SU-DHL-6 (cell line): ENCODE data around the gene MCTP1.

Experiments
- H2AFZ ChIP-seq: fragments of 200-600 bp; sonication (generic); 2 replicates; pipeline ENCODE4 v1.6.1; 2014; ENCODE audit warnings: low read depth, mild to moderate bottlenecking, moderate library complexity, mixed read lengths, antibody characterized with exemption, low read length; ENCODE audit not compliant: severe bottlenecking
- H3F3A ChIP-seq: fragments of 200-600 bp; shearing (Covaris generic); 2 replicates; pipeline ENCODE4 v1.6.0; 2016; ENCODE audit warnings: antibody characterized with exemption, mild to moderate bottlenecking; ENCODE audit not compliant: insufficient read depth
- H3K27ac ChIP-seq: fragments of 200-600 bp; sonication (generic); 2 replicates; pipeline ENCODE4 v1.5.1; 2016; ENCODE audit warnings: low read depth, mild to moderate bottlenecking, low read length, moderate library complexity, mixed read lengths
- H3K27me3 ChIP-seq: fragments of 200-600 bp; sonication (generic), shearing (Covaris generic); 2 replicates; pipeline ENCODE4 v1.6.0; 2014; ENCODE audit warnings: mild to moderate bottlenecking, low read length
- H3K36me3 ChIP-seq: fragments of 200-600 bp; sonication (generic); 2 replicates; pipeline ENCODE4 v1.6.1; 2014; ENCODE audit warnings: mild to moderate bottlenecking, low read length, mixed read lengths
- H3K4me2 ChIP-seq: fragments of 300-600, 200-600 bp; shearing (Covaris generic), sonication (generic); 2 replicates; pipeline ENCODE4 v1.6.0; 2014; ENCODE audit warnings: low read length, low read depth, mild to moderate bottlenecking; ENCODE audit not compliant: poor library complexity, severe bottlenecking
- H3K4me3 ChIP-seq: fragments of 200-600 bp; sonication (generic); 2 replicates; pipeline ENCODE4 v1.5.1; 2014; ENCODE audit warnings: antibody characterized with exemption, low read length, mild to moderate bottlenecking, mixed read lengths; ENCODE audit not compliant: insufficient read depth, poor library complexity, severe bottlenecking
- H3K79me2 ChIP-seq: fragments of 200-600 bp; sonication (generic); 2 replicates; pipeline ENCODE4 v1.6.1; 2014; ENCODE audit warnings: mild to moderate bottlenecking, low read length, moderate library complexity; ENCODE audit not compliant: insufficient read depth
- H3K9ac ChIP-seq: fragments of 200-600 bp; sonication (generic); 2 replicates; pipeline ENCODE4 v1.7.0; 2014; ENCODE audit warnings: mild to moderate bottlenecking, low read length
- H3K9me2 ChIP-seq: fragments of 200-600 bp; sonication (generic); replicated peaks from 2 replicates; pipeline ENCODE4 v1.6.1; 2014; ENCODE audit warnings: low read length; ENCODE audit not compliant: insufficient read depth
- H3K9me3 ChIP-seq: fragments of 200-600 bp; sonication (generic); 2 replicates; pipeline ENCODE4 v1.6.1; 2014; ENCODE audit warnings: low read length, mixed read lengths; ENCODE audit not compliant: insufficient read depth
- H4K20me1 ChIP-seq: fragments of 200-600 bp; sonication (generic); 2 replicates; pipeline ENCODE4 v1.6.1; 2014; ENCODE audit warnings: low read depth, mild to moderate bottlenecking, antibody characterized with exemption, low read length, moderate library complexity, mixed read lengths
- EZH2phosphoT487 ChIP-seq: fragments of 200-600 bp; sonication (generic), shearing (Covaris generic); conservative IDR thresholded peaks from 2 replicates; pipeline ENCODE4 v1.6.1; 2018; ENCODE audit warnings: mild to moderate bottlenecking, antibody characterized with exemption, low read length, moderate library complexity, mixed read lengths
- TF ChIP-seq, protein P1 (sequence below): fragments of 200-600 bp; sonication (generic); IDR thresholded peaks from one replicate; pipeline ENCODE4 v1.5.1; 2017; ENCODE audit warnings: antibody characterized with exemption, mild to moderate bottlenecking, low read length, moderate library complexity; ENCODE audit not compliant: insufficient read depth, poor library complexity, severe bottlenecking

Gene MCTP1

DNA sequence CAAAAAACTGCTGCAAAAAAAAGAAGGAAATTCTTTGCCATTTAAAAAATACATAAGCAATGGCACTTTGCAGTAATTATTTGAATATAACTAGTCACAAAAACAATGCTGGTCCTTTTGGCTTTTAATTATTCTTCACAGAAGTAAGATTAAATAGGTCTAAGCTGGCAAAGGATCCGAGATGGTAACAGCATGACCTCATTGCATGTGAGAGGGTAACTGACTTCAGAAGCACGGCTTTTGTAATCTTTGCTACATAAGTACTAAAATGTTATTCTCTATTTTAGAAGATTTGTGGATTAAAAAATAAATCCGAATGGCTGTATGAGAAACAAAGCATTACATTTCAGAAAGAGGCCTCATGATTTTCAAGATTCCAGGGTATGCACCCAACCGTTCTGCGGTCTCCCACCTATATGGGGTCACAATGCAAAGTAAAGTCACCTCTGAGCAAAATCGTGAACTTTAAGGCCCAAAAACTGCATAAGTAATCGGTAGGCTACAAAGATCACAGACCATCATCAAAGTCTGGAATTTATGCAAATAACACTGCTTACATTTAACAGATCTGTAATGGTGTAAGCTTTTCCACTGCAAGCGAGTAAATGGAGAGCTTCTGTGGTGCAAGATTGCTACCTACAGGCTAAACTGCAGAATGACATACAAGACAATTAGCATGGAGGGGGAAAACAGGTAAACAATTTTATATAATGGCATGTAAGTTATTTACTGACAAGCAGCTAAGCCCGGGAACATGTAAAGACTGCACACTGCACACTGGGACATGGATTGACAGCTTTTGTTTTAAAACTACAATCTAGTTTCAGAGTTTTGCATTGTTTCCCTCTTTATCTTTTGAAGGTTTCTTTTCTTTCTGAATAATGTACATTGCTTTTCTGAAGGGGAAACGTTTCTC lies 434.8 kb downstream of the MCTP1 start:
- Histone ChIP-seq H3K4me2 (no peak overlapping the region), H3K27me3 (no peaks in the 10 kb centered on the region), H3K4me3 (no peak overlapping the region), H3F3A (no peaks in the 10 kb centered on the region), H3K9ac (no peak overlapping the region), H3K9me2 (no peaks in the 10 kb centered on the region), H3K27ac (no peak overlapping the region), H3K9me3 (no peaks in the 10 kb centered on the region), H2AFZ (no peak overlapping the region), H3K79me2 (no peaks in the 10 kb centered on the region), H3K36me3 (no peaks in the 10 kb centered on the region), H4K20me1 (no peaks in the 10 kb centered on the region)
- TF ChIP-seq, protein P1, sequence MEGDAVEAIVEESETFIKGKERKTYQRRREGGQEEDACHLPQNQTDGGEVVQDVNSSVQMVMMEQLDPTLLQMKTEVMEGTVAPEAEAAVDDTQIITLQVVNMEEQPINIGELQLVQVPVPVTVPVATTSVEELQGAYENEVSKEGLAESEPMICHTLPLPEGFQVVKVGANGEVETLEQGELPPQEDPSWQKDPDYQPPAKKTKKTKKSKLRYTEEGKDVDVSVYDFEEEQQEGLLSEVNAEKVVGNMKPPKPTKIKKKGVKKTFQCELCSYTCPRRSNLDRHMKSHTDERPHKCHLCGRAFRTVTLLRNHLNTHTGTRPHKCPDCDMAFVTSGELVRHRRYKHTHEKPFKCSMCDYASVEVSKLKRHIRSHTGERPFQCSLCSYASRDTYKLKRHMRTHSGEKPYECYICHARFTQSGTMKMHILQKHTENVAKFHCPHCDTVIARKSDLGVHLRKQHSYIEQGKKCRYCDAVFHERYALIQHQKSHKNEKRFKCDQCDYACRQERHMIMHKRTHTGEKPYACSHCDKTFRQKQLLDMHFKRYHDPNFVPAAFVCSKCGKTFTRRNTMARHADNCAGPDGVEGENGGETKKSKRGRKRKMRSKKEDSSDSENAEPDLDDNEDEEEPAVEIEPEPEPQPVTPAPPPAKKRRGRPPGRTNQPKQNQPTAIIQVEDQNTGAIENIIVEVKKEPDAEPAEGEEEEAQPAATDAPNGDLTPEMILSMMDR, result peak; percentile 30
- no peak for TF ChIP-seq EZH2phosphoT487

DNA sequence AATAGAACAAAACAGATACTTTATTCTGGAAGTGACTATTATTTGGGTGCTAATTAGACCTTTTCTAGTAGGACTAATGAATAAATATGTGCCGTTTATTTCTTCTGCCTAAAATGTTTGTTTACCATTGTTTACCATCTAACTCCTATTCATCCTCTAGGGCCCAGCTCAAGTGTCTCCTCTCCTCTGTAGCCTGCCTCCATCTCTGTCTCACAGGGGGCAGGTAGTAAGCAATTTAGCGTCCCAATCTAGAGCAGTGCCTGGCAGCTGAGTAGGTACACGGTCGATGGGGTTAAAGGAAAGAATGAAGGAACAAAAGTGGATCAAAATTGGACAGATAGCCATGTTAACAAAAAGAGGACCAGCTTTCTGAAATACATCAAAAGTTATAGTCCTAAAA lies 435.6 kb downstream of the MCTP1 start:
- Histone ChIP-seq H4K20me1 (no peaks in the 10 kb centered on the region), H3K27ac (no peak overlapping the region), H3K36me3 (no peaks in the 10 kb centered on the region), H3K4me2 (no peak overlapping the region), H3K27me3 (no peaks in the 10 kb centered on the region), H3K9ac (no peak overlapping the region), H3K9me3 (no peaks in the 10 kb centered on the region), H2AFZ (no peak overlapping the region), H3K4me3 (no peak overlapping the region), H3K79me2 (no peaks in the 10 kb centered on the region), H3K9me2 (no peaks in the 10 kb centered on the region), H3F3A (no peaks in the 10 kb centered on the region)
- TF ChIP-seq EZH2phosphoT487, result no peak
- TF ChIP-seq, protein P1, result no peak

DNA sequence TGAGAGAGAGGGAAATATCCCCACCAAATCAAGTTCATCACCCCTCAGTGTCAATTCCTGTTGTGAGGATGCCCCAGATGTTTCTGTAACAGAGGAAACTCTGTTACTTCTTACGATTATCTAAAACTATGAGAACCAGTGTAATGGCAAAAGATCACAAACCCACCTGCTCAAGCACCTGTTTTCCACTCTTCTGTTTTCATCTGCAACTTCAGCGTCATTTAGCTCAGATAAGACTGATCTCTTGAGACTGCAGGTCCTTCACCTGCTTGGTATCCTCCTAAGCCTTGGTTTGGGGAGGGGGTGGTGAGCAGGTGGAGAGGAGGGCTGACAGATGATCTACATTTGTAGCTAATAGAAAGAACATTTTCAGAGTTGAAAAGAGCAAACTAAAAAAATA lies 437.2 kb downstream of the MCTP1 start:
- no peaks in the 10 kb centered on the region for H3K9me2 ChIP-seq
- H3K79me2 ChIP-seq, result no peaks in the 10 kb centered on the region
- no peak overlapping the region for H3K4me2 ChIP-seq

More for the DNA sequence above, 437.2 kb downstream of the MCTP1 start:
- no peak overlapping the region for H3K27ac ChIP-seq
- H3F3A ChIP-seq, result no peaks in the 10 kb centered on the region
- no peaks in the 10 kb centered on the region for H3K36me3 ChIP-seq
- no peak overlapping the region for H3K9ac ChIP-seq
- H3K9me3 ChIP-seq, result no peaks in the 10 kb centered on the region
- H3K27me3 ChIP-seq, result no peaks in the 10 kb centered on the region
- H3K4me3 ChIP-seq, result no peak overlapping the region
- H2AFZ ChIP-seq, result no peak overlapping the region
- H4K20me1 ChIP-seq, result no peaks in the 10 kb centered on the region
- TF ChIP-seq, protein P1, result no peak
- no peak for TF ChIP-seq EZH2phosphoT487
